Inferior parietal cortex (tissue), 1 donor: ENCODE results near the gene CXCL14.

Experiments used
- DNase-seq: peaks from one replicate; pipeline ENCODE4 v3.0.0-alpha.2; 2016; ENCODE audit errors: extremely low spot score

CXCL14 gene

GRCh38 chr5:135568246-135568645, 10.5 kb downstream of the CXCL14 start:
- DNase-seq, result no peak

GRCh38 chr5:135567661-135568060, 11.1 kb downstream of the CXCL14 start:
- DNase-seq, result no peak

DNA sequence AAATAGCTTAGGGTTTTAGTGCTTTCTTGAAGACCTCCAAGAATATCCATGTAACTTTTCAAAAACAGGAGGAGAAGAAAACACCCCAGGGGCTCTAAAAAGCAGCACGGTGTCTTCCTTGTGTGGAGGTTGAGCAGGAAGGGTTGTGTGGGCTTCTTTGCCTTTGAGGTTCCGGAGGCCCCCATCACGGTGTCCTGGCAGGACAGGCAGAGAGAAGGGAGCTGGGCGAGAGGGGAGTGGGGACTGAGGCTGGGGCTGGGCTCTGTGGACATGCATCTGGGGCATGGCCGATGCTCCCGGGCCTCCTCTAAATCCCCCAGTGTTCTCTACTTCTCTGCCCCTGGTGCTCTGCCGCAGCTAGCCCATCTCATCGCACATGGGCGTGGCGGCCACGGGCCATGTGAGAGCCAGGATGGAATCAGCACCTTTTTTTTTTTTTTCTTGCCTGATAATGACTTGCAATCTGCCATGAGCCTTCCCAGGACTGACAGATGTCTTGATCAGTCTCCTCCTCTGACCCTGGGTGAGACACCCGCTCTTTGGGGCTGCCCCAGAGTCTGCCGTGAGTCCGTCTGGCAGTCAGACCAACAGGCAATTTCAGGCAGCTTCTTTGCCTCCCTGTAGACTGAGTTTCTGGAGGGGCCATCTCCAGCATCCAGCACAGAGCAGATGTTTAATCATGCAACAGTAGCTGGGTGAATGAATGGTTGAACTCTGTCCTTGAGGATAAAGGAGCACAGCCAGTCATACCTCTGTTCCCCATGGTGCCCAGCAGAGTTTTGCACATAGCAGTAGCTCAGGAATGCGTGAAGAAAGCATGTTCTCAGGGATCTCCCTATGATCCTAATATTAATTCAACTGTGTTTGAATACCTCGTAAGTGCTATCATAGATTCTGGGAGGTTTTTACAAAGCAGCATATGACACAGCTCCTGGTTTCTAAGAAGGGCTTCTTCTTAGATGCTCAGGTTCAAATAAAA, 12.1 kb downstream of the CXCL14 start:
- DNase-seq, result no peak

GRCh38 chr5:135565725-135566421, 12.9 kb downstream of the CXCL14 start:
- peak; percentile 69 for DNase-seq

DNA sequence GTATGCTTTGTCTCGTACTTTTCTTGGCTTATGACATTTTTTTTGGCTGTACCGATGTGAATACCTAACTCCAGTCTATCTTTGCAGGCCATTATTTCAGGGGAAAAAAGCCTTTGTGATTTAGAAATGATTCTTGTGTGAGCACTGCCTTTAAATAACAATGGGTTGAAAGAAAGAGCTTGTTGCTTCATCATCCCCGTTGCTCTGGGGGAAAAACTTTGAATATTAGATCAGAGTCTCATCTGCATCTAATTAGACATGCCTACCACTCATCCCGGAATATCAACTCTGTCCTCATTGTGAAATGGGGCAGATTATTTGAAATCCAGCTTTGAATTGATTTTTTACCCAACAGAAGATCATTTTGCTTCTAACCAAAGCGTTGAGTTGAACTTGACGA, 13.5 kb downstream of the CXCL14 start:
- DNase-seq, result no peak

GRCh38 chr5:135564331-135564730, 14.5 kb downstream of the CXCL14 start:
- DNase-seq, result no peak

DNA sequence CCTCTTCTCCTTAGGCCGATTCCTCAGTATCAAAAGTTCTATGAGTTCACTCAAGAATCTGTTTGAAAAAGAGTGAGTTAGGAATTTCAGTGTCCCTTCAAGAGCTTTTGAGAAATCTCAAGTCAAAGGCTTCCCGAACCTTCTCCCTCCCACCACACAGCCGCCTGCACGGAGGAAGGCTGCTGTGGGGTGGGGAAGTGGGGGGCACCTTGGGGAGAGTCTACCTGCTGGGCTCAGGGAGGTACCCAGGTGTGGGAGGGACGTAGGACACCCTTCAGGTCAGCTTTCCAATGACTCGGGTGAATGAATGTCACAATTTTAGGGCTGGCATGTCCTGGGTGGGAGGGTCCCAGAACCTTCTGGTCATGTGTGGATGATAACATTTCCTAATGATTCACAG, 17.5 kb downstream of the CXCL14 start:
- no peak for DNase-seq

- DNase-seq, result peak; percentile 93
Measured at GRCh38 chr5:135560858-135561257, 17.9 kb downstream of the CXCL14 start.

DNA sequence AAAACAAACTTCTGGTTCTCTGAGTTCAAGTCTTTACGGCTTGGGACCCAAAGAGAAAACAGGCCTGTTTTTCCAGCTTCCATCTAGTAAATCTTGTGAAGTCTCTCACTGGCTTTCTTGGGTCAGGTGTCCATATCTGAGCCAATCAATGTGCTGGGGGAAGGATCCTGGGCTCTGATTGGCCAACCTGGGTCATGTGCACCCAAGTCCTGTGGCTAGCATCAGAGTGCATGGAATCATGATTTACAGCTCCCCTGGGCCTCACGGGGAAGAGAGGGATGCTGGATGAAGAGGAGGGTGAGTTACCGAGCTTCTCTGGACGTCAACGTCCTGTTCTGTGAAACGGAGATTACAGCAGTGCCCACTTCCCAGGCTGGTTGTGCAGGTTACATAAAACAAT, 19.4 kb downstream of the CXCL14 start:
- no peak for DNase-seq

DNA sequence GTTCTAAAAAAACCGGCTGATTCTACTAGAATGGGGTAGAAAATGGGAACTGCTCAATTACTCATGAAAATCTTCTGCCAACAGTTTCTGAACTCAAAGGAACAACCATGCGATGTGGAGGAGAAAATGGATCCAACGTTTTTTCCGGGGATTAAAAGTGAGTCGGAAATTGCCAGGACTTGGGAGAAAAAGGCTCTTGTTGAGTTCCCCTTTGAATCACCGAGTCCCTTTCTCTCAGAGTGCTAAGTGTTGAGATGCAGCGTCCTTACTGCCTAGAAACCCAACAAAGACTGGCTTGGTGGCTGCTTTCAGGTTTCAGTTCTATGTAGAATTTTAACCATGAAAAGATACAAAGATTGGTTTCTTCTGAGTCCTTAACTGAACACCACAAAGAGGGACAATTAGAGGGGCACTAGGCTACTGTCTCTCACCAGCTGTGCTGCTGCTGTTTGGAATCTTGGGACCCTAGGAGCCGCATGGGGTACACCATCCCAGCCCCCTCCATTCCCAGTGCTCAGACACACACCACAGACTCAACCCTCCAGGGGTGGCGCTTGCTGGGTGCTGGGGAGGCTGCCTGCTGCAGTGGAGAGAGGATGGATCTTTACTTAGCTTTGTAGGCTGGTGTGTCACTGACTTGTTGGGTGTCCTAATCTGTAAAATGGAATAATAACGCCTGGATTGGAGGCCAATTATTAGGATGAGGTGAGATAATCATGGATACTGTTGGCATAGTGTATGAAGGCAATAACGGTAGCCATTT, 21.5 kb downstream of the CXCL14 start:
- DNase-seq, result no peak

- DNase-seq, result no peak
Measured at GRCh38 chr5:135556620-135557019, 22.2 kb downstream of the CXCL14 start.

GRCh38 chr5:135555530-135555929, 23.3 kb downstream of the CXCL14 start:
- DNase-seq, result no peak

GRCh38 chr5:135553688-135554462, 24.9 kb downstream of the CXCL14 start:
- DNase-seq, result no peak

DNA sequence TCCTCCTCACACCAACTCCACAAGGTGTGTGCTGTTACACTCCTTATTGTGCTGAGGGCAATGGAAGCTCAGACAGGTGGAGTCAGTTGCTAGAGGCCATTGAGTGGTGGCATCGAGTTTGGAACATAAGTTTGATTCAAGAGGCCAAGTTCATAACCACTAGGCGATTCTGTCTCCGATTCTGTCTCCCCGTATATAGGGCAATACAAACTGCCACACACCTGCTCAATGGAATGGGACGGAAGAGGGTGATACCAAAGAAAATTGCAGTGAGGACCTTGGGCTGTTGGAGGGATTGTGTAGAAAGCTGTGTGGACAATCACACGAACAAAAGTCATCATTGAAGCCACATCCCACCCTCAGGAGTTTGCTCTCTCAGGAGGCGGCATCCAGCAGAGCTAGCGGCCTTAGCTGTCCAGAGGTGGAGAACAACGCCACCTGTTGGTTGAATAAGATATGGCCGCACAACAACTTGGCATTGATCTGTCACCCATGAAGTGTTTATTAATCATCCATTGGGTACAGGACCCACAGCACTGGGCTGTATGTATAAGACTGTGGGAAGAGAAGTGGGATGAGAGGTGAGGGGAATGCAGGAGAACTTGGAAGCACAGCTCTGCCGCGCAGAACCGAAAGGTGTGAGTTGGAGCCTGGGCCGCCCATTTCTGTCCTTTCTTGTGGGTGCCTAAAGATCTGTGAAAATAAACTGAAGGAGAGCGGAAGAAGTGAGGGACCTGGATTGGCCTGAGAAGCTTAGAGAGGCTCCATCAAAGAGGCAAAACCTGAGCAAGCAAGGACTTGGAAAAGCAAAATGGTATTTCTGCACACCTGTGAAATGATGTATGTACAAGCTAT, 27.0 kb downstream of the CXCL14 start:
- DNase-seq, result peak; percentile 87

DNA sequence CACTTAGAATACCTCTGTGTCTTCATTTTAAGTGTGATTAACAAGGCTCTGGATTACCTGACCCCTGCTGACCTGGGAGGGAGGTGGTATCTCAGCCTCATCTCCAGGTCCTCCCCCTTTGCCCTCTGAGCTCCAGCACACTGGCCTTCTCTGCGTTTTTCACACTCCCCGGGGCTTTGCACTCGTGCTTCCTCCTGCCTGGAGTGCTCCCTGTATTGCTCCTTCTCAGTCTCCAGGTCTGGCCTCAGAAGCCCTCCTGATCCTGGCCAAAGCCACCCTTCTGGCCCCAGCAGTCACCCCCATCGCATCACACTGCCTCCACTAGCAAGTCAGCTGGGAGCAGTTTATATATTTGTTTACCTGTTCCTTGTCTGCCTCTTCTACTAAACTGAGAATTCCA, 29.4 kb downstream of the CXCL14 start:
- no peak for DNase-seq

DNA sequence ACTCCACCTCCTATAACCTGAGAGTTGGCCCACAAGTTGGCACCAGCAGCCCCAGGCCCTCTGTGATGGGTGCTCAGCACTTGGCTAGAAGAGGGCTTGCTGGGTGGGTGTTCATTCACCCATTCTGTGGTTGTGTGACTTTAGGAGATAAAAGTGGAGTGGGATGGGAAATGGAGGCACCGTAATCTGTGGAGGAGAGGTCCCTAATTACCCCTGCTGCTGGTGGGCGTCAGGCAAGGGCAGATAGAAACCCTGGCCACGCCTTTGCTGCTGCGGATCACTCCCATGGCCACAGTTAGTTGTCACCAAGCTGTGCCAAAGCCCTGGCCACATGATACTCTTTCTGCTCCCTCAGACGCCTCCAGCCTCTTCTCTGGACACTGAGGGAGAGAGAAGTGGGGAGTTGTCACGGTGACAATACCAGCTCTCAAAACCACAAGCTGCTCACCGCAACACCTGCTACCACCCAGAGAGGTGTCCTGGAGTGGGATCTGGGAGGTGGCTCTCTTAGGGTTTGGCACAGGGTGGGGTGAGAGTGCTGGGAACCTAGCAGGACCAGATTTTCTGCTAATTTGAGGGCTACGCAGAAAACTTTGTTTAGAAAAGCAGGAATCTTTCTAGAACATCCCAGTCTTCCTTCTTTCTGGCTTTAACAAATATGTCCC, 31.1 kb downstream of the CXCL14 start:
- no peak for DNase-seq

- no peak for DNase-seq
Measured at GRCh38 chr5:135546912-135547311, 31.9 kb downstream of the CXCL14 start.

DNA sequence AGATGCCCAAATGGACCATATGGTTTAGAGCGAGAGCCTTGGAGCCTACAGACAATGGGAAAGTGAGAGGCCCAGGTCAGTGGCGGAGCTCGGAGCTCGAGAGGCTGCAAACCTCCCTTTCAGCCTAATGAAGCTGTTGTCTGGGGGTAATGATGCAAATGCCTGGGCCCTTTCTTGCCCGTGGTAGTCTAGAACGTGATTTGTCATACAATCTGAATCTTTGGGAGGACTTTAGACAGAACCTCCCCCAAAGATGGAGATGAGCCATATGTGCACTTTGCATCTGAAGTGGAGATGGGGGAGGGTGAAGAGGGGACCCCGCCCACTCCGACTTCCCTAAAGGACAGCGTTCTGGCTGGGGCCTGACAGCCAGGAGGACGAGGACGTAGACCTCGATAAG, 32.7 kb downstream of the CXCL14 start:
- DNase-seq, result no peak

DNA sequence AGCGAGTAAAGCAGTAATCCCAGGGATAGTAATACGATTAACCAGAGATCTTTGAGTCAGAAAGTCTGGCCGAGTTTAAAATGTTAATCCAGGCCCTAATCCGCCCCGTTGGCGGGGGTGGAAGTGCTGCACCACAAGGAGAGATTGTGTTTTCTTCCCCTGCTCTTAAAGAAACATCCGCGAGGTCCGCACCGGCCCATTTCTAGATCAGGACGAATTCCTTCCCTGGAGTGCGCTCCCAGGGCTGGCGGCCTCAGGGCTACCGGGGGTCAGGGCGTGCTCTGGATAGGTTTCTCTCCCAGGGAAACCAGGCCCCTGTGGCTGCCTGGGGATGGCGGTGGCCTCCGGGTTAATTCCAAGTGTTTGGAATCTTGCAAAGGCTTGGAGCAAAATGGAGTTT, 33.7 kb downstream of the CXCL14 start:
- DNase-seq, result no peak
